WERI-Rb-1 (cell line): ENCODE results near the gene SSBP3.

Source experiments
- DNase-seq: peaks from one replicate; pipeline ENCODE4 v3.0.0-alpha.2; 2020
- H3K27ac ChIP-seq: fragments of 250-450 bp; sonication (Bioruptor Pico); 2 replicates; pipeline ENCODE4 v1.5.1; 2020; ENCODE audit warnings: mild to moderate bottlenecking, moderate library complexity
- H3K27me3 ChIP-seq: fragments of 250-450 bp; sonication (Bioruptor Pico); 2 replicates; pipeline ENCODE4 v1.5.1; 2021; ENCODE audit warnings: mild to moderate bottlenecking, low read depth, moderate library complexity; ENCODE audit not compliant: insufficient read depth, severe bottlenecking
- H3K36me3 ChIP-seq: fragments of 250-450 bp; sonication (Bioruptor Pico); 2 replicates; pipeline ENCODE4 v1.5.1; 2020; ENCODE audit warnings: mild to moderate bottlenecking, moderate library complexity
- H3K4me3 ChIP-seq: 2 replicates; pipeline ENCODE4 v1.5.1; 2011; ENCODE audit warnings: low read depth, mild to moderate bottlenecking, control low read depth, low read length
- H3K9me3 ChIP-seq: fragments of 250-450 bp; sonication (Bioruptor Pico); 2 replicates; pipeline ENCODE4 v1.5.1; 2021; ENCODE audit warnings: mild to moderate bottlenecking, moderate library complexity; ENCODE audit not compliant: severe bottlenecking
- TF ChIP-seq, protein P1 (sequence below): IDR thresholded peaks from 2 replicates; pipeline ENCODE4 v1.5.1; 2011; ENCODE audit warnings: low read depth, mild to moderate bottlenecking, control low read depth, inconsistent platforms, low read length

Gene SSBP3

DNA sequence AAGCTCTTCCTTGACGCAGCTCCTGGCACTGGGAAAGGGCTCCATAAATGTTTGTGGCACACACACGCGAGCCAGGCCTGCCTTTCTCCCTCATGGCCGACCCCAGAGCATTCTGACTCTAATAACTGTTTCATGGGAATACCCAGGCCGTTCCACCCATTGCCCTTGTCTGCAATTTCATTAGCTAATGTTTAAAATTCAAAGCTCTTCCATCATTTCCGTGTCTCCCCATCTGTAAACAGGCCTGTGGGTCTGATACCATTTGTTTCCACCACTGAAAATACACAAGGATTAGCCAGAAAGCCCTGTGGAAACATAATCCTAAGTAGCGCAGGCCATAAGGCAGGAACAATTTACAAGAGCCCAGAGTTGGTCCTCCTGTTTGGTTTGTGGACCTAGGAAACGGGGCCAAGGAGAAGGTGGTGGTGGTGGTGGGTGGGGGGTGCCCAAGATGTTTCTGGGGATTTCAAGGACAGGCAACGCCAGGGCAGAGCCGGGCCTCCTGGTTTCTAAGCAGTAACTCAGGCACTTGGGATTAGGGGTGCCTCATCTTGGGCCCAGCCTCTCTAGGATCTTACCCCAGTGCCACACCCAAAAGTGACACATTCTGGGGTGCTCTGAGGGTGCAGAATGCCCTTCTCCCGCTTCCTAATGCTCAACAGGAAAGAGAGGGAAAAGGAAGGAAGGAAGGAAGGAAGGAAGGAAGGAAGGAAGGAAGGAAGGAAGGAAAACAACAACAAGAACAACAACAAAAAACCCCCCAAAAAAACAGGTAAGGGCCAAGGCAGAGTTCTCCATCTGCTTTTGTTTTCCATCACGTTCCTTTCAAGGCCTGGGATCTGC lies 79.4 kb downstream of the SSBP3 start:
- H3K9me3 ChIP-seq = no peaks in the 10 kb centered on the region
- peak overlapping the region; percentile 48 for H3K4me3 ChIP-seq
- no peaks in the 10 kb centered on the region for H3K27me3 ChIP-seq
- H3K27ac ChIP-seq = peak overlapping the region; percentile 100
- peaks cover 38% of the 10 kb centered on the region for H3K36me3 ChIP-seq
- TF ChIP-seq, protein P1, sequence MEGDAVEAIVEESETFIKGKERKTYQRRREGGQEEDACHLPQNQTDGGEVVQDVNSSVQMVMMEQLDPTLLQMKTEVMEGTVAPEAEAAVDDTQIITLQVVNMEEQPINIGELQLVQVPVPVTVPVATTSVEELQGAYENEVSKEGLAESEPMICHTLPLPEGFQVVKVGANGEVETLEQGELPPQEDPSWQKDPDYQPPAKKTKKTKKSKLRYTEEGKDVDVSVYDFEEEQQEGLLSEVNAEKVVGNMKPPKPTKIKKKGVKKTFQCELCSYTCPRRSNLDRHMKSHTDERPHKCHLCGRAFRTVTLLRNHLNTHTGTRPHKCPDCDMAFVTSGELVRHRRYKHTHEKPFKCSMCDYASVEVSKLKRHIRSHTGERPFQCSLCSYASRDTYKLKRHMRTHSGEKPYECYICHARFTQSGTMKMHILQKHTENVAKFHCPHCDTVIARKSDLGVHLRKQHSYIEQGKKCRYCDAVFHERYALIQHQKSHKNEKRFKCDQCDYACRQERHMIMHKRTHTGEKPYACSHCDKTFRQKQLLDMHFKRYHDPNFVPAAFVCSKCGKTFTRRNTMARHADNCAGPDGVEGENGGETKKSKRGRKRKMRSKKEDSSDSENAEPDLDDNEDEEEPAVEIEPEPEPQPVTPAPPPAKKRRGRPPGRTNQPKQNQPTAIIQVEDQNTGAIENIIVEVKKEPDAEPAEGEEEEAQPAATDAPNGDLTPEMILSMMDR = no peak
- peak; percentile 86 for DNase-seq

DNA sequence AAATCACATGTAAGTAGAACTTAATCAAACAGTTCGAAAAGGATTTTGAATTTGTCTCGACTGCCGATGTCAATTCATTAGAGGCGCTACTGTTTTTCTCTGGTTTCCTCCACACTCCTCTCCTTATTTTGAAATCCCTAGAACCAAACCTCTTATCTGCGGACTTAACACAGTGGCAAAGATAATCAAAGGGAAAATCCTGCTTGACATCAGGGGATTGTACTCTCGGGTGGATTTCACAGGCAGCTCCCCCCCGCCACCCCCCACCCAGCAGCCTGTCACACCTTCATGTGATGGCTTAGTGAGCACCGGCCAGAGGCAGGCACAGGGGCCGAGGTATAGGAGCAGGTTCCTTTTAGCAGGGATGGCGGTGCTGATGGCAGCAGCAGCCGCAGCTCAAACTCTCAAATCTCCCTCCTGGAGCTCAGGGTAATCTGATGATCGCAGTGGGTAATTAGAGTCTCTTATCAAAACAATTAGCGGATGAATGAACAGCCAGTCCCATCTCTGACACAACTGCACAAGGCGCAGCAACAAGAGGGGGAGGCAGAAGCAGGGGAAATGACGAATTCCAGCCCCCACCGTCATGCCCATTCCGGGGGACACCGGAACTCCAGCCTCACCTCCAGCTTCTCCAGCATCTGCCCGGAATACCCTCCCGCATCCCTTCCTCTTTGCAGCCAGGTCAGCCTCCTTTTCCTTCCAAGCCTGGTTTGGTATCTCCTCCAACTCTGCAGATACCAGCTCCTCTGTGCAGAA lies 80.3 kb downstream of the SSBP3 start:
- H3K9me3 ChIP-seq = no peaks in the 10 kb centered on the region
- TF ChIP-seq, protein P1 = no peak
- peak; percentile 93 for DNase-seq
- H3K4me3 ChIP-seq = peak overlapping the region; percentile 48
- no peaks in the 10 kb centered on the region for H3K27me3 ChIP-seq
- H3K27ac ChIP-seq = peak overlapping the region; percentile 100
- H3K36me3 ChIP-seq = peaks cover 39% of the 10 kb centered on the region

DNA sequence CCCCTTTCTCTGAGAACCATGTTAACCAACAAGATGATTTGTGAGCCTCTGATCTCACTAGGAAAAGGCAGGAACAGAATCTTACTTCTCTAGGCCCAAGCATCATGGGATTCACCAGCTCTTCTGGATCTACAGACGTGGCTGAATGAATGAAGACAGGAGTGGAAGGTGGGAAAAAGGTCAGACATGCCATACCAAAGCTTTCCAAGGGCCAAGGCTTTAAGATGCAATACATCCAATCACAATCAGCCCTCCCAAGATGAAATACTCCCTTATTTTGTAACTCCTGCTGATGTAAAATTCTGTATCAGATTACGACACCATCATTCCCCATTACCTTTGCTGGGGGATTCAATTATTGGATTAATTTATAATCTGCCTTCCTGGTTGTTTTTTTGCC lies 80.9 kb downstream of the SSBP3 start:
- H3K27ac ChIP-seq = peak overlapping the region; percentile 100
- no peak for DNase-seq
- H3K27me3 ChIP-seq = no peaks in the 10 kb centered on the region
- peaks cover 45% of the 10 kb centered on the region for H3K36me3 ChIP-seq
- TF ChIP-seq, protein P1 = no peak
- no peaks in the 10 kb centered on the region for H3K9me3 ChIP-seq
- H3K4me3 ChIP-seq = peak overlapping the region; percentile 38

DNA sequence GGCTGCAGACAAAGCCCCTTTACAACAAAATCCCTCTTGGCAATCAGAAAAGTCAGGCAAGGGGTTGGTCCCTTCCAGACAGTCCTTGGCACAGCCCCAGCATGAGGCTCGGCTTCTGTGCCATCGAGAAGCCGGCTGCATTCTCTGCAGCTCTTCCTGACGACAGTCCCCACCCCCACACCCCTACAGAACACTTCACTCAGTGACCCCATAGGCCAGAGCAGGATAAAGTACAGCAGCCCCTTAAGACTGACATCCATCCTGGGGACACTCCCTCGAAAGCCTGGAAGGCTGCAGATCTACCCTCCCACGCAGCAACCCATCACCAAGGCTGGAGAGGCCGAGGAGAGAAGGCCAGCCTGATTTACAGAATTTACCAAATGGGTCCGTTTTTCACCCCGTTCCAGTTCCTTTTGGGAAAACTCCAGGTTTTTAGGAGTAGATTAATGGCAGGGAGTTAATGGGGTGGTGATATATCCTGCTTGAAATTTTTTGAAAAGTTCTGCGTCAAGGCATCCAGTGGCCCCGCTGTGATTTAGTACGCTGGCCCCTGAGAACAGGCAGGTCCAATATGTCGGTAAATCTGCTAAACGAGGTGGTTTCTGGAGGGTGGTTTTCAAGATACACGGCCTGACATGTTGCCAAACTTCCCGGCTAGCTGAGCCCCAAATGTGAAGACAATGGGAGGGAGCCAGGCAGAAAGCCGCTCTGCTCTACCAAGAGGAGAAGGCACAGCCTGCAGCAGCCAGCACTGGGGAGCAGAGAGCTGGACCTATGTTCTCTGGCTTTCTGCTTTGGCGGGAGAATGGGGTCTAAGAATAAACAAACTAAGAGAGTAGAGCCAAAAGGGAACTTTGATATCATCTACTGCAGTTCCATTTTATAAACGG lies 81.7 kb downstream of the SSBP3 start:
- H3K27me3 ChIP-seq = no peaks in the 10 kb centered on the region
- H3K4me3 ChIP-seq = peak overlapping the region; percentile 38
- TF ChIP-seq, protein P1 = no peak
- no peaks in the 10 kb centered on the region for H3K9me3 ChIP-seq
- DNase-seq = no peak
- H3K36me3 ChIP-seq = peaks cover 50% of the 10 kb centered on the region
- peak overlapping the region; percentile 100 for H3K27ac ChIP-seq

DNA sequence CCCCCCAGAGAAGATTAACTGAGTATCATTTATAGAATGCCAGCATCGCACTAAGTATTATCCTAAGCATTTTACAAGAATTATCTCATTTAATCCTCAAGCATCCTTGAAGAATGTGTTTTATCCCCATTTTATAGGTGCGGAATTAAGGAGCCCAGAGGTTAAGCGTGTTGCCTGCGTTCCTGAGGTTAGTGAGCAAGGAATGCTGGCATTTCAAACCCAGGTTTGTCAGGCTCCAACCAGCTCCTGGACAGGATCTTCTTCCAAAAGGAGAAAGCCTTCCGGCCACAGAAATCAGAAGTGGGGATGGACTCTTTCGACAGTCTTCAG lies 82.3 kb downstream of the SSBP3 start:
- Histone ChIP-seq H3K9me3 (no peaks in the 10 kb centered on the region), H3K36me3 (peaks cover 50% of the 10 kb centered on the region), H3K27me3 (no peaks in the 10 kb centered on the region), H3K27ac (peak overlapping the region; percentile 100), H3K4me3 (peak overlapping the region; percentile 4; the same call in 1 of the 2 replicates)
- DNase-seq = no peak
- TF ChIP-seq, protein P1 = no peak
